Stimulated activated naive CD8-positive, alpha-beta T cell treated with anti-CD3 and anti-CD28 coated beads, Interleukin-15, amount 100 ng/mL, for 72 hours (primary cell): ENCODE measurements around the gene NHS.

Experiments used
- ATAC-seq: fragments of 150-1000 bp; cut with Tn5 transposase; 2 replicates; pipeline ENCODE4 v1.10.0; 2021; ENCODE audit warnings: mild to moderate bottlenecking, moderate library complexity
- DNase-seq, 2 donors: peaks; one replicate each; pipeline ENCODE4 v3.0.0; 2021 to 2022
- H3K27ac Mint-ChIP-seq, 2 donors: one replicate each; pipeline ENCODE4 v1.8.0; 2022; ENCODE audit warnings: mild to moderate bottlenecking in 2 of 2, mixed read lengths in 2 of 2, moderate library complexity in 2 of 2
- H3K27me3 Mint-ChIP-seq: one replicate; pipeline ENCODE4 v1.8.0; 2022; ENCODE audit warnings: mixed read lengths
- H3K4me1 Mint-ChIP-seq: one replicate; pipeline ENCODE4 v1.8.0; 2022; ENCODE audit warnings: mild to moderate bottlenecking, mixed read lengths
- H3K4me3 Mint-ChIP-seq, 2 donors: one replicate each; pipeline ENCODE4 v1.8.0; 2022; ENCODE audit warnings: mild to moderate bottlenecking in 2 of 2, mixed read lengths in 2 of 2, moderate library complexity in 1 of 2
- H3K9me3 Mint-ChIP-seq, 2 donors: one replicate each; pipeline ENCODE4 v1.8.0; 2022; ENCODE audit warnings: mixed read lengths in 2 of 2

Gene NHS

DNA sequence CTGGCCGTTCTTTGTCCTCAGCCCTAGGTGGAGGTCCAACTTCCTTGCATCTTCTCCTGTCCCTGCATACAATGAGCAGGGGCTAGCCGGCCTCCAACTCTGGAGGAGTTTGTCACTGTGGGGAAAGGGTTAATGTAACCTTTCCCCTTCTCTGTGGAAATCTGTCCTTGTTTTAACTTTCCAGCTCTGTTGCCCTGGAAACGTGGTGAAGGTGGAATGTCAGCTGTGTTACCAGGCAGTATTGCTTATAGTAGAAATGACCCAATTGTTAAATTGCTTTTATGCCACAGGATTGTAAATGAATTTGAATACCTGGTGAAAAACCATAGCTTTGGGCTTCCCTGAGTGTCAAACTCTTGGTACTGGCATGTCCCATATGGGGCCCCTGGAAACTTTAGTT is 230.7 kb downstream of the NHS start:
- H3K27me3 Mint-ChIP-seq: peaks cover 17% of the 10 kb centered on the region
- H3K9me3 Mint-ChIP-seq: no peaks in the 10 kb centered on the region
- H3K4me1 Mint-ChIP-seq: no peaks in the 10 kb centered on the region
- H3K27ac Mint-ChIP-seq: no peak overlapping the region
- H3K4me3 Mint-ChIP-seq: no peak overlapping the region
- ATAC-seq: no peak
- no peak for DNase-seq

- ATAC-seq: no peak
- Mint-ChIP-seq H3K4me3 (no peak overlapping the region), H3K27ac (no peak overlapping the region), H3K9me3 (no peaks in the 10 kb centered on the region), H3K27me3 (peaks cover 11% of the 10 kb centered on the region), H3K4me1 (no peaks in the 10 kb centered on the region)
- DNase-seq: no peak
Observed at GRCh38 chrX:17606231-17606630, 231.2 kb downstream of the NHS start.

DNA sequence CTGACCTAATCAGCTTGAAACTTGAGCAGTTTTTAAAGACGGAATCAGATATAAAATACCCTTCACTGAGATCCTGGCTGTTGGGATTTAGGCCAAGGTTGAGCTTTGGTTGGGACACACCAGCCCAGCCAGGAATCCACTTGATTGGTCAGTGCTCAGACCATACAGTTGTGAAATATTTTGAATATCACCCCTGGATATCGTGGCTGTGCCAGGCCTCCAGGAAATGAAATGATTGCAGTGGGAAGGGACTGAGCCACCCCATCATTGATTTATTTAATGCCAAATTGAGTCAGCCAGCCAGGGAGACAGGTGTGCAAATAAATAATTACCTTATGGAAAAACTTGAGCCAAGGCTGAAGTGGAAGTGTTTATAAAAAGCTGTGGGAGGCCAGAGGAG is 233.9 kb downstream of the NHS start:
- H3K4me1 Mint-ChIP-seq: peaks cover 20% of the 10 kb centered on the region
- no peaks in the 10 kb centered on the region for H3K9me3 Mint-ChIP-seq
- H3K27me3 Mint-ChIP-seq: no peaks in the 10 kb centered on the region
- ATAC-seq (no peak), DNase-seq (no peak)
- no peak overlapping the region for H3K27ac Mint-ChIP-seq
- H3K4me3 Mint-ChIP-seq: no peak overlapping the region

DNA sequence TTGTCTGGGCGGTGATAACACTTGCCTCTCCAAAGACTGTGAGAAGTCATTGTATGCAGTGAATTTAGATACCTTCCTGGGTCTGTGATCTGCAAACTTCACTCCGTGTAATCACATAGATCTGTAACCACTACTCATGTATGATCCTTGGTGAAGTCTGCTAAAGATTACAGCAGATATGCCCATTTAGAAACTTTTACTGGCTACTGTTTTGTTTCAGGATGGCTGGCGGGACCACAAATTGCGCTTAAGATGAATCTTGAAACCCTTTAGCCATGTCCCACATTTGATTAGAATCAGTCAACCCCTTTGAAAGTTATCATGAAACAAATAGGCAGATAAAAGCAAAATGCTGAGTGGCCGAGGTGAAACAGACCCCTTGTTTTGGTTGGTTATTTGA is 235.8 kb downstream of the NHS start:
- no peak for ATAC-seq

GRCh38 chrX:17613979-17614588 is 239.1 kb downstream of the NHS start:
- peak; percentile 9 to 16 for DNase-seq
- peak; percentile 80 for ATAC-seq
- Mint-ChIP-seq H3K4me1 (peaks cover 29% of the 10 kb centered on the region), H3K4me3 (peak overlapping the region in 1 of 2 donors; percentile 8), H3K27ac (no peak overlapping the region), H3K9me3 (no peaks in the 10 kb centered on the region), H3K27me3 (no peaks in the 10 kb centered on the region)

More for the DNA sequence above, 235.8 kb downstream of the NHS start:
- Mint-ChIP-seq H3K4me3 (no peak overlapping the region), H3K27ac (no peak overlapping the region), H3K27me3 (no peaks in the 10 kb centered on the region), H3K4me1 (peaks cover 29% of the 10 kb centered on the region), H3K9me3 (no peaks in the 10 kb centered on the region)
- DNase-seq: no peak

DNA sequence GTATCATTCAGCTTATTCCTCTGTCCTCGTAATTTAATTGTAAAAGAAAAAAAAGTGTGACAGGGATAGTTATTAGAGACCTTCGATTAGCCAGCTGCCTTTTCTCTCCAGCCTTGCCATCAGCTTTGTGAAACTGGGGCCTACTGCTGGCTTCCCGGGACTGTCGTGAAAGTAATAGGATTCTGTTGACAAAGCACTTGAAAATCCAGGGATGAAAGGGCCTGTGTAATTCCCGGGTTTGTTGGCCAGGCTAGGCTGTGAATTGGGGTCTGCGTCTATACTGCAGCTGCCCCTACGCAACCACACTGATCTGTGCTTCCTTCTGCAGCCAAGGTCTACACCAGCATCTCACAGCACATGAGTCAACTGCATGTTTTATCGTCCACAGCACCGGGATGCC is 241.9 kb downstream of the NHS start:
- no peak for DNase-seq
- H3K27me3 Mint-ChIP-seq: no peaks in the 10 kb centered on the region
- peaks cover 35% of the 10 kb centered on the region for H3K4me1 Mint-ChIP-seq
- H3K4me3 Mint-ChIP-seq: no peak overlapping the region
- no peak overlapping the region for H3K27ac Mint-ChIP-seq
- H3K9me3 Mint-ChIP-seq: no peaks in the 10 kb centered on the region
- no peak for ATAC-seq

GRCh38 chrX:17617806-17618205 is 242.8 kb downstream of the NHS start:
- no peaks in the 10 kb centered on the region for H3K27me3 Mint-ChIP-seq
- H3K4me3 Mint-ChIP-seq: no peak overlapping the region
- no peak for DNase-seq
- H3K4me1 Mint-ChIP-seq: peaks cover 27% of the 10 kb centered on the region
- no peak overlapping the region for H3K27ac Mint-ChIP-seq
- no peaks in the 10 kb centered on the region for H3K9me3 Mint-ChIP-seq
- no peak for ATAC-seq

GRCh38 chrX:17621566-17622270 is 246.7 kb downstream of the NHS start:
- H3K9me3 Mint-ChIP-seq: no peaks in the 10 kb centered on the region
- no peak overlapping the region for H3K4me3 Mint-ChIP-seq
- DNase-seq (no peak), ATAC-seq (no peak)
- peaks cover 9% of the 10 kb centered on the region for H3K4me1 Mint-ChIP-seq
- H3K27ac Mint-ChIP-seq: no peak overlapping the region
- H3K27me3 Mint-ChIP-seq: no peaks in the 10 kb centered on the region

- H3K27me3 Mint-ChIP-seq: no peaks in the 10 kb centered on the region
- DNase-seq: no peak
- no peak overlapping the region for H3K4me3 Mint-ChIP-seq
- H3K4me1 Mint-ChIP-seq: peaks cover 9% of the 10 kb centered on the region
- no peak overlapping the region for H3K27ac Mint-ChIP-seq
- ATAC-seq: no peak
- no peaks in the 10 kb centered on the region for H3K9me3 Mint-ChIP-seq
Observed at GRCh38 chrX:17622331-17622730, 247.3 kb downstream of the NHS start.

- Mint-ChIP-seq H3K4me1 (peaks cover 9% of the 10 kb centered on the region), H3K9me3 (no peaks in the 10 kb centered on the region), H3K4me3 (no peak overlapping the region), H3K27me3 (no peaks in the 10 kb centered on the region), H3K27ac (no peak overlapping the region)
- DNase-seq (no peak), ATAC-seq (no peak)
Observed at GRCh38 chrX:17623750-17624149, 248.8 kb downstream of the NHS start.

GRCh38 chrX:17627026-17627425 is 252.0 kb downstream of the NHS start:
- no peak overlapping the region for H3K4me3 Mint-ChIP-seq
- H3K27me3 Mint-ChIP-seq: no peaks in the 10 kb centered on the region
- no peak overlapping the region for H3K27ac Mint-ChIP-seq
- DNase-seq (no peak), ATAC-seq (no peak)
- no peaks in the 10 kb centered on the region for H3K4me1 Mint-ChIP-seq
- no peaks in the 10 kb centered on the region for H3K9me3 Mint-ChIP-seq

GRCh38 chrX:17628976-17629375 is 254.0 kb downstream of the NHS start:
- no peak overlapping the region for H3K27ac Mint-ChIP-seq
- DNase-seq: no peak
- peaks cover 11% of the 10 kb centered on the region for H3K4me1 Mint-ChIP-seq
- no peaks in the 10 kb centered on the region for H3K9me3 Mint-ChIP-seq
- no peak for ATAC-seq
- no peak overlapping the region for H3K4me3 Mint-ChIP-seq
- no peaks in the 10 kb centered on the region for H3K27me3 Mint-ChIP-seq

GRCh38 chrX:17629519-17629918 is 254.5 kb downstream of the NHS start:
- Mint-ChIP-seq H3K9me3 (no peaks in the 10 kb centered on the region), H3K27me3 (no peaks in the 10 kb centered on the region), H3K27ac (no peak overlapping the region), H3K4me1 (peaks cover 16% of the 10 kb centered on the region), H3K4me3 (no peak overlapping the region)
- ATAC-seq (no peak), DNase-seq (no peak)

- no peaks in the 10 kb centered on the region for H3K9me3 Mint-ChIP-seq
- H3K27ac Mint-ChIP-seq: no peak overlapping the region
- ATAC-seq (no peak), DNase-seq (no peak)
- no peaks in the 10 kb centered on the region for H3K27me3 Mint-ChIP-seq
- H3K4me3 Mint-ChIP-seq: no peak overlapping the region
- H3K4me1 Mint-ChIP-seq: peaks cover 16% of the 10 kb centered on the region
Observed at GRCh38 chrX:17631647-17632046, 256.6 kb downstream of the NHS start.

DNA sequence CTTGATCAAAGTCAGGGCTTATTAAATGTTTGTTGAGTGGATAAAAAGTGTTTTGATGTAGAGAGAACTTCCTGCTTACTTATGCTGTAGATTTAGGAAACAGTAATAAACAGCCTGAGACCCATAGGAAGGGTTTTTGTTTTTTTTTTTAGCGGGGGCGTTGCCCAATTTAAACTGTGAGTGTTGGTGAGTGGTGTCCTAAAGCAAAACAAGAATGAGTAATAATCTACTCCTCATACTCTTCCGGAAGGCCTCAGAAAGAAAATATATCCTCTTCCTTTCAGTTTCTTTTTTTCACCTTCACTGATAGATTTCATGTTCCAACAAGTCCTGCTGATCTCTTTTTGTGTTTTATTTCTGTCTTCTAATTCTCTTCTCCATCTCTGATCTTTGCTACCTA is 257.9 kb downstream of the NHS start:
- H3K27me3 Mint-ChIP-seq: no peaks in the 10 kb centered on the region
- H3K9me3 Mint-ChIP-seq: no peaks in the 10 kb centered on the region
- DNase-seq: no peak
- peaks cover 16% of the 10 kb centered on the region for H3K4me1 Mint-ChIP-seq
- peak overlapping the region; percentile 30 to 48 for H3K27ac Mint-ChIP-seq
- ATAC-seq: peak; percentile 55
- peak overlapping the region; percentile 41 to 53 for H3K4me3 Mint-ChIP-seq

DNA sequence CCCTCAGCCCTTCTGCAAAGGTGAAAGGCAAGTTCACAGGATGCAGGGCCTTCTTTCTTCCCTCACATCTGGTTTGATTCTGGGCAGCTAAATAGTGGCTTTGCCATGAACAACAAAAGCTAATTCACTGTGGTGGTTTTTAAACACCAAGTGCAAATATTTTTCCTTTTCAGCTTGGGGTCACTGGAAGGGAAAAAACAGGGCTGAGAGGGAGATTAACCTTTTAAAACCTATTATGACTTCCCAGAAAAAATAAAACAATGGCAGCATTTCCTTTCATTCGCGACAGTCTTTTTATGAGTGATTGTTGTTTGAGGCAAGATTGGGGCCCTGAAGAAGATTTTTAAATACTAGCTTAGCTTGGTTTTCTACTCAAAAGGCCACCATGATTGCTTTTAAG is 258.5 kb downstream of the NHS start:
- peak overlapping the region; percentile 43 to 53 for H3K4me3 Mint-ChIP-seq
- H3K27ac Mint-ChIP-seq: peak overlapping the region in 1 of 2 donors; percentile 90

More for the DNA sequence above, 258.5 kb downstream of the NHS start:
- DNase-seq (no peak), ATAC-seq (no peak)
- Mint-ChIP-seq H3K27me3 (no peaks in the 10 kb centered on the region), H3K9me3 (no peaks in the 10 kb centered on the region), H3K4me1 (peaks cover 16% of the 10 kb centered on the region)
